Measurements from ENCODE around the gene HSDL2.
"Not testable (repeated sequence)": the region's sequence is repeated elsewhere in the genome, so short reads cannot be mapped to it uniquely, and the experiment has no call there.

The HSDL2 gene

GRCh38 chr9:112396872-112397271 is 17.0 kb downstream of the HSDL2 start:
- DNase-seq (ENCODE audit: low read depth) = no peak

DNA sequence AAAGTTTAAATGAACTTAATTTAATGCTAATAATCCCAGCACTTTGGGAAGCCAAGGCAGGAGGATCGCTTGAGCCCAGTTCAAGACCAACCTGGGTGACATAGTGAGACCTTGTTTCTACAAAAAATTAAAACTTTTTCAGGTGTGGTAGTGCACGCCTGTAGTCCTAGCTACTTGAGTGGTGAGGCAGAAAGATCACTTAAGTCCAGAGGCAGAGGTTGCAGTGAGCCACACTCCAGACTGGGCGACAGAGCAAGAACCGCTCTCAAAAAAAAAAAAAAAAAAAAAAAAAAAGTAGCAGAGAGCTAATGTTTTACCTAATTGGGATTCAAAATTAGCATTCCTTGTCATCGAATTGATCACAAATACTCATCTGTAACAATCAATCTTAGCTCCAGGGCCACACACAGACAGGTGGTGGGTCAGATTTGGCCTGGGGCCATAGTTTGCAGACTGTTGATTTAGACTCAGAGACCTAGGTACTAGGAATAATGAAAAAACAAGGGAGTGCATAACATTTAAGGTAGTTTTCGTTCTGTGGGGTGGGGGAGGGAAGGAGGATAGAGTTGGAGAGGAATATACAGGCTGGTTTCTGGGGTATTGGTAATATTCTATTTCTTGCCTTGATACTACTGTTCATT is 21.4 kb downstream of the HSDL2 start:
- DNase-seq (ENCODE audit: low read depth) = no peak

DNA sequence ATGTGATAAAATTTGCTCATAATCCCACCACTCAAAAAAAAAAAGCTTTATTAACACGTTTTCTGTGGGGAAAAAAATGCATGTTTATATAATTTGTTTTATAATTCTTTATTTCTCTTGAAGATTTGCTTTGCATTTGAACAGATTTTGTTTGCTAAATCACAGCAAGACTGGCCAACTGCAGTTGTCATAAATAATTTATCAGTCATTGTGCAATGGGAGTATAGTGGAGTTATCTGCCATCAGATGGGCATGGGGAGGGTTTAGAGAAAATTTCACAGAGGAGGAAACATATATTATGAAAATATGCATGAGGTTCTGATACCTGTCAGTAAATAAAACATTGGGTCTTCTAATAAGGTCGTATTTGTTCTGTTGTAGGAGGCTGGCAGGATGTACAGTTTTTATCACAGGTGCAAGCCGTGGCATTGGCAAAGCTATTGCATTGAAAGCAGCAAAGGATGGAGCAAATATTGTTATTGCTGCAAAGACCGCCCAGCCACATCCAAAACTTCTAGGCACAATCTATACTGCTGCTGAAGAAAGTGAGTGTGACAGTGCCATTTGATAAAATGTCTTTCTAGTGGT is 23.8 kb downstream of the HSDL2 start:
- no peak for DNase-seq (ENCODE audit: low read depth)

GRCh38 chr9:112404508-112404932 is 24.6 kb downstream of the HSDL2 start:
- DNase-seq (ENCODE audit: low read depth) = no peak

- DNase-seq (ENCODE audit: low read depth) = no peak
Measured at GRCh38 chr9:112408275-112408674, 28.4 kb downstream of the HSDL2 start.

- no peak for DNase-seq (ENCODE audit: low read depth)
Measured at GRCh38 chr9:112408819-112409218, 28.9 kb downstream of the HSDL2 start.

- no peak for DNase-seq (ENCODE audit: low read depth)
Measured at GRCh38 chr9:112409758-112410157, 29.9 kb downstream of the HSDL2 start.

GRCh38 chr9:112411626-112412027 is 31.7 kb downstream of the HSDL2 start:
- no peak for DNase-seq (ENCODE audit: low read depth)

DNA sequence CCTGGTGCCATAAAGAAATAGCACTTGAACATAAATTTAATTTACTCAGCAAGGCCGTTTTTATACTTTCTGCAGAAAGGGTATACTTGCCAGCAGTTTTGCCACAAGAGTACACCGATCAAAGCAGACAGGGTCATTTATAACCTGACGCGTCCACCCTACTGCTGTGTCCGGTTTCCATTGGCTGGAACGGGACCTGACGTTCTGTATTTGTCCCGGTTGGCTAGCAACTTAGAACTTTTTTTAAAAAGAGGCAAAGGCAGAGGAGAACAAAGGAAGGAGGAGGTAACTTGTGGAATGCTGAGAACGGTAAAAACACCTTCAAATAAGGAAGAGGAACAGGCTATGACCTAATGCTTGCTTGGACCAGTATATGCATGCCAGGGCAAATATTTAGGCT is 33.8 kb downstream of the HSDL2 start:
- DNase-seq (ENCODE audit: low read depth) = not testable (repeated sequence)

- DNase-seq (ENCODE audit: low read depth) = no peak
Measured at GRCh38 chr9:112420208-112420607, 40.3 kb downstream of the HSDL2 start.

GRCh38 chr9:112421771-112422222 is 41.9 kb downstream of the HSDL2 start:
- DNase-seq (ENCODE audit: low read depth) = no peak

DNA sequence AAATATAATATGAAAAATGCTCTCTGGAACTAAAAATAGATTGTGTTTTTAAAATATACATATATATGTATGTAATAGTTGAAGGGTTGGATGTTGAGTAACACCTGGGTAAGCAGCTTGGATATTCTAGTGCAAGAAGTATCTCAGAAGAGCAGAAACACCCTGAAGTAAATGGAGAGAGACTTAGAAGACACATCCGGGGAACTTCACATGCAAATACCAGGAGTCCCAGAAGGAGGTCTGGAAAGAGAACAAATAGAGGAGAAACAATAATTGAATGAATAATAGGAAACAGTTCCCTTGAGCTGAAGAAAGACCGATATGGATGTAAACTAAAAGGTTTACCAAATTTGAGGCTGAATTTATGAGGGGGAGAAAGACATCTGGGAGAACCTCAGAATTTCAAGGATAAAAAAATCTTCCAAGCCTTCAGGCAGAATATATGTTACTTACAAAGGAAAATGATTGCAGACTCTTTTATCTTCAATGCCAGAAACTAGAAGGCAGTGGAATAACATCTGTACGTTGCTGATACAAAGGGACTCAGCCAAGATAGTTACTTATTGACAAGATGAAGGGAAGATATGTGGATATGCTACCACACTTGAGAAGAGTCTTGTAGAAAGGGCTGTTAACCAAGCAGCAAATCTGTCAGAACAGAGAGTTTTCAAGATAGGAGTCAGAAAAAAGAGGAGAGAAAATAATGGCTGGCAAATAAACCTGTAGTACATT is 42.7 kb downstream of the HSDL2 start:
- DNase-seq (ENCODE audit: low read depth) = no peak

DNA sequence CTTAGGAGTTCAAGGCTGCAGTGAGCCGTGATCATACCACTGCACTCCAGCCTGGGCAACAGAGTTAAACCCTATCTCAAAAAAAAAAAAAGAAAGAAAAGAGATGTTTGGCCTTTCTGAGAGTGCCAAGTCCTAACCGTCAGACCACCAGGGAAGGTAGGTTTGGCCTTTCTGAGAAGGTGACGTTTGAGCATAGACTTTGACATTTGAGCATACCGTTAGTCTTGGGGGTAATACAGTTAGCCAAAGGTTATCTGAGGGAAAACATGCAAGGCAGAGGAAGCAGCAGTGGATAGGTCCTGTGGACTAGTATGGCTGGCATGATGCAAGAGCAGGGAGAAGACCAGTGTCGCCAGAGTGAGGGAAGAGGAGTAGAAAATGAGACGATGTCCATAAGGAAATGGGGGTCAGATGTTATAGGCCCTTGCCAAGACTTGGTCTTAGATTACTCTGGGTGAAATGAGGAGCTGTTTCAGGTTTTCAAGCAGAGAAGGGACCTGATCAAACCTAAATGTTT is 50.2 kb downstream of the HSDL2 start:
- no peak for DNase-seq (ENCODE audit: low read depth)

GRCh38 chr9:112433499-112434392 is 53.8 kb downstream of the HSDL2 start:
- DNase-seq (ENCODE audit: low read depth) = no peak

DNA sequence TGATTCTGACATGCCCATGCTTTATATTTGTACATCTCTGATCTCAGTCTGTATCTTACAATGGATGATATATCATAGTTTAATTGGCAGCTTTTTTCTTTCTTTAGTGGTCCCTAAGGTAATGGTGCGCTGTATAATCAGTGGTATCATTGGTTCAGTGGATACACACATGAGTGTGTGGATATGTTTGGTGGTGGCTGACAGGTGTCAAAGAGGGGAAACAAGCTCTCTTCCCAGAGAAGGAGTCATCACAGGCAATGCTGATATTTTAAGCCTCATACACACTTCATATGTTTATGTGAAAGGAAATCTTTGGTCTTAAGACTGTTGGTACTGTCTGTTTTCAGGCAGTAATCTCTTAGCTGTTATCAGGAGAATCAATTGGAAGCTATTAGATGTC is 54.6 kb downstream of the HSDL2 start:
- no peak for DNase-seq (ENCODE audit: low read depth)

DNA sequence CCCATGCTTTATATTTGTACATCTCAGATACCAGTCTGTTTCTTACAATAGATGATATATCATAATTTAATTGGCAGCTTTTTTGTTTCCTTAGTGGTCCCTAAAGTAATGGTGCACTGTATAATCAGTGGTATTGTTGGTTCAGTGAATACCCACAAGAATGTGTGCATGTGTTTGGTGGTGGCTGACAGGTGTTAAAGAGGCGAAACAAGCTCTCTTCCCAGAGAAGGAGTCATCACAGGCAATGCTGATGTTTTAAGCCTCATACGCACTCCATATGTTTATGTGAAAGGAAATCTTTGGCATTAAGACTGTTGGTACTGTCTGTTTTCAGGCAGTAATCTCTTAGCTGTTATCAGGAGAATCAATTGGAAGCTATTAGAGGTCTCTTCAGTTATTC is 57.5 kb downstream of the HSDL2 start:
- DNase-seq (ENCODE audit: low read depth) = no peak

DNA sequence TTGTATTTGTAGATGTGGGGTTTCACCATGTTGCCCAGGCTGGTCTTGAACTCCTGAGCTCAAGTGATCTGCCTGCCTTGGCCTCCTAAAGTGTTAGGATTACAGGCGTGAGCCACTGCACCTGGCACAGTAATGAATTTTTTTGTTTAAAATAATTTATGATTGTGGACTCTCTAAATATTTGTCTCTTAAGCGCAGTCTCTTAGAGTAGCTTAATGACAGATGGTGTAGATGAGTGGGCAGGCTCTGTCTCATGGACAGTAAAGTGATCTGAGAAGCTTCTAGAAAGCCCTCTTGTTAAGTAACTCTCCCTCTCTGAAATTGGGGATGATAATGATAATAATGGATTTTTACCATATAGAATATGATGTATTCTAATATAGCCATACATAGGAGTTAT is 59.3 kb downstream of the HSDL2 start:
- no peak for DNase-seq (ENCODE audit: low read depth)

- no peak for DNase-seq (ENCODE audit: low read depth)
Measured at GRCh38 chr9:112439825-112440224, 59.9 kb downstream of the HSDL2 start.

GRCh38 chr9:112443200-112443599 is 63.3 kb downstream of the HSDL2 start:
- DNase-seq (ENCODE audit: low read depth) = no peak

GRCh38 chr9:112443636-112444035 is 63.7 kb downstream of the HSDL2 start:
- DNase-seq (ENCODE audit: low read depth) = no peak

DNA sequence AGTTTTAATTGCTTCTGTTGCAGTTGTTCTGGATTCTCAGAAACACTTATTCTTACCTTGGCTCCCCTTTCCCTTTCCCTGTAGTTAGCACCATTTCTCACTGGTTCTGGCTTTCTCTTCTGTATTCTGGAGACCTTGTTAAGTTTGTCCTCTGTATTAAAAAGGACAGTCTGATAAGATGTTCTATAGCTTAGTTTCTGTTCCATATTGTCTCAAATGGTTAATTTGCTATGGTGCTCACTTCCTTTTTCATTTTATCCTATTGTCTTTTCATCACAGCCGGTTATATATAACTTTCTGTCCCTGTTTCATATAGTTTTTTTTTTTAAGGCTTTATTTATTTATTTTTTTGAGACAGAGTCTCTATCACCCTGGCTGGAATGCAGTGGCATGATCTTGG is 65.3 kb downstream of the HSDL2 start:
- no peak for DNase-seq (ENCODE audit: low read depth)

DNA sequence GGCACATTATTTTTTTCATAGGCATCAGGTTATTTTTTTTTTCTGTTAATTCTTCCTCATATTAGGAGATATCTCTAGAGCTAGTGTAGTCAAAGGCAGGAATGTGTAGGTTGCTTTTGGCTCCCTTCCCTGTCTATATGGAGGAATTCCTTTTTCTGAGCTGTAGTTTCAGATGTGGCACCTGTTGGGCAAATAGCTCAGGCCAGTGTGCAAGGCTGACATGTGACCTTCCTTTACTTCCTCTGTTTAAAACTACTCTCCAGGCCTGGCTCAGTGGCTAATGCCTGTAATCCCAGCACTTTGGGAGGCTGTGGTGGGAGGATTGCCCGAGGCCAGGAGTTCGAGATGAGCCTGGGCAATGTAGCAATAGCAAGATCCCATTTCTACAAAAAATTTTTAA is 66.2 kb downstream of the HSDL2 start:
- no peak for DNase-seq (ENCODE audit: low read depth)
